NCI-H1930 (cell line): Measurements from ENCODE around the gene WFDC1.

Experiments used
- DNase-seq, 2 experiments: peaks; one replicate each; lab custom pipeline; 2025; lab: John Stamatoyannopoulos, UW

WFDC1 gene

GRCh38 chr16:84378099-84378498 is 83.4 kb downstream of the WFDC1 start:
- no peak for DNase-seq

- DNase-seq, result no peak
These were observed 83.9 kb downstream of the WFDC1 start for GRCh38 chr16:84378567-84378966.

GRCh38 chr16:84379008-84379708 is 84.5 kb downstream of the WFDC1 start:
- no peak for DNase-seq
